GM12878 (cell line): ENCODE results near the gene P4HA2. TPM values are rescaled to one million over a fixed set of nuclear protein-coding genes. Genes with fewer than 3 reads are reported as not detected.

Experiments
- ATAC-seq: fragments of 200-7000 bp; cut with Tn5 transposase; 3 replicates; pipeline ENCODE4 v1.9.1; 2020; ENCODE audit warnings: mild to moderate bottlenecking, moderate library complexity
- BruUV-seq: library from RNA; stranded (reverse); fragments of 400-500 nt; replicated peaks from 2 replicates; lab custom pipeline; 2021; lab: Mats Ljungman, UMichigan
- CTCF ChIA-PET: fragments of 300-600 bp; sonication (Branson Sonifier 250); formaldehyde crosslinking; extraction: SDS; loops from one replicate; lab custom pipeline; 2021; ENCODE audit warnings: inconsistent platforms; lab: Yijun Ruan, JAX
- POLR2A ChIA-PET: fragments of 350-600 bp; formaldehyde crosslinking; extraction: SDS; loops from one replicate; lab custom pipeline; 2021; ENCODE audit warnings: inconsistent platforms; lab: Charles Lee
- RAD21 ChIA-PET: fragments of 300-600 bp; sonication (Branson Sonifier 250); formaldehyde crosslinking; loops from one replicate; lab custom pipeline; 2023; ENCODE audit warnings: antibody characterized with exemption; ENCODE audit not compliant: unreplicated experiment; lab: Charles Lee
- SMC1A ChIA-PET: fragments of 300-600 bp; sonication (Branson Sonifier 250); formaldehyde crosslinking; loops from one replicate; lab custom pipeline; 2023; ENCODE audit not compliant: unreplicated experiment, uncharacterized antibody; lab: Charles Lee
- DNase-seq: peaks from one replicate; pipeline ENCODE4 v3.0.0-alpha.2; 2011; ENCODE audit warnings: low read depth, low spot score
- FAIRE-seq: peaks from 3 replicates; lab custom pipeline; 2011; peaks lifted over from hg19 to GRCh38; lab: Jason Lieb, UNC
- H2AFZ ChIP-seq: 2 replicates; pipeline ENCODE4 v1.6.0; 2011; ENCODE audit warnings: low read depth, low read length, control low read depth; ENCODE audit not compliant: control insufficient read depth
- H3K27ac ChIP-seq: 2 replicates; pipeline ENCODE4 v1.5.1; 2011; ENCODE audit warnings: control low read depth; ENCODE audit not compliant: control insufficient read depth, insufficient read depth
- H3K27me3 ChIP-seq, 2 experiments: replicated peaks in 1 of 2; 2 replicates each; pipeline versions ENCODE4 v1.6.0 to v1.6.1; 2011; ENCODE audit warnings: low read length in 1 of 2; ENCODE audit not compliant: control insufficient read depth in 2 of 2, insufficient read depth in 2 of 2
- H3K36me3 ChIP-seq, 2 experiments: 2 replicates each; pipeline ENCODE4 v1.5.1; 2011; ENCODE audit warnings: low read length in 1 of 2; ENCODE audit not compliant: control insufficient read depth in 2 of 2, insufficient read depth in 2 of 2
- H3K4me1 ChIP-seq: 2 replicates; pipeline ENCODE4 v1.6.1; 2011; ENCODE audit warnings: mild to moderate bottlenecking, low read length, moderate library complexity, mixed read lengths; ENCODE audit not compliant: control insufficient read depth, insufficient read depth
- H3K4me2 ChIP-seq: 2 replicates; pipeline ENCODE4 v1.6.0; 2011; ENCODE audit warnings: control low read depth; ENCODE audit not compliant: control insufficient read depth, insufficient read depth
- H3K4me3 ChIP-seq: fragments of 200-600 bp; sonication (generic); 2 replicates; pipeline ENCODE4 v1.5.1; 2016
- H3K79me2 ChIP-seq: 2 replicates; pipeline ENCODE4 v1.6.0; 2011; ENCODE audit warnings: low read length; ENCODE audit not compliant: control insufficient read depth, insufficient read depth
- H3K9ac ChIP-seq: 2 replicates; pipeline ENCODE4 v1.8.0; 2011; ENCODE audit warnings: low read length, control low read depth, mixed read lengths; ENCODE audit not compliant: control insufficient read depth, insufficient read depth
- H3K9me3 ChIP-seq: replicated peaks from 3 replicates; pipeline ENCODE4 v1.5.1; 2011; ENCODE audit warnings: mild to moderate bottlenecking, low read length; ENCODE audit not compliant: control insufficient read depth, insufficient read depth
- H4K20me1 ChIP-seq: 2 replicates; pipeline ENCODE4 v1.6.0; 2011; ENCODE audit not compliant: control insufficient read depth, insufficient read depth
- CBX5 ChIP-seq: sonication (generic); IDR thresholded peaks from 2 replicates; pipeline ENCODE4 v1.6.1; 2016; ENCODE audit warnings: low read depth, moderate library complexity, mild to moderate bottlenecking, inconsistent platforms
- FOXK2 ChIP-seq: fragments of 450-650 bp; IDR thresholded peaks from 2 replicates; pipeline ENCODE4 v1.6.1; 2017; ENCODE audit warnings: mild to moderate bottlenecking, moderate library complexity
- HCFC1 ChIP-seq: fragments of 150-350 bp; IDR thresholded peaks from 2 replicates; pipeline ENCODE4 v1.6.1; 2014; ENCODE audit warnings: low read length
- HSF1 ChIP-seq: fragments of 150-350 bp; IDR thresholded peaks from 2 replicates; pipeline ENCODE4 v1.6.1; 2014; ENCODE audit warnings: mild to moderate bottlenecking, low read depth, low read length
- IRF5 ChIP-seq: fragments of 450-650 bp; IDR thresholded peaks from 2 replicates; pipeline ENCODE4 v1.6.1; 2017; ENCODE audit warnings: borderline replicate concordance
- NFXL1 ChIP-seq: fragments of 450-650 bp; IDR thresholded peaks from 2 replicates; pipeline ENCODE4 v1.6.1; 2017; ENCODE audit warnings: antibody characterized with exemption, mild to moderate bottlenecking, borderline replicate concordance
- PKNOX1 ChIP-seq: fragments of 450-650 bp; IDR thresholded peaks from 2 replicates; pipeline ENCODE4 v1.6.1; 2016; ENCODE audit warnings: mild to moderate bottlenecking
- RAD21 ChIP-seq: IDR thresholded peaks from 2 replicates; pipeline ENCODE4 v1.6.1; 2011; ENCODE audit warnings: mild to moderate bottlenecking, low read depth, low read length, moderate library complexity; ENCODE audit not compliant: insufficient read depth
- RAD51 ChIP-seq: fragments of 450-650 bp; IDR thresholded peaks from 2 replicates; pipeline ENCODE4 v1.6.1; 2016; ENCODE audit warnings: moderate library complexity, mild to moderate bottlenecking, inconsistent platforms
- RELB ChIP-seq: fragments of 450-650 bp; IDR thresholded peaks from 2 replicates; pipeline ENCODE4 v1.6.1; 2017; ENCODE audit warnings: low read depth, mild to moderate bottlenecking, moderate library complexity
- SMC3 ChIP-seq: IDR thresholded peaks from 2 replicates; pipeline ENCODE4 v1.6.1; 2011; ENCODE audit warnings: low read length, improper control_type of control experiment, borderline replicate concordance
- SRF ChIP-seq, 2 experiments: IDR thresholded peaks; 2 replicates each; pipeline ENCODE4 v1.6.1; 2011; ENCODE audit warnings: low read depth in 2 of 2, low read length in 2 of 2, mild to moderate bottlenecking in 1 of 2, moderate library complexity in 1 of 2
- TAF1 ChIP-seq: IDR thresholded peaks from 2 replicates; pipeline ENCODE4 v1.6.1; 2011; ENCODE audit warnings: mild to moderate bottlenecking, low read depth, low read length, borderline replicate concordance
- ZBED1 ChIP-seq: IDR thresholded peaks from 2 replicates; pipeline ENCODE4 v1.6.1; 2016; ENCODE audit warnings: borderline replicate concordance
- ZNF592 ChIP-seq: fragments of 450-650 bp; IDR thresholded peaks from 2 replicates; pipeline ENCODE4 v1.6.1; 2017; ENCODE audit warnings: mild to moderate bottlenecking, moderate library complexity
- ZZZ3 ChIP-seq: IDR thresholded peaks from 2 replicates; pipeline ENCODE4 v1.6.1; 2011; ENCODE audit warnings: low read depth; ENCODE audit not compliant: control insufficient read depth, insufficient read length
- WGBS: methylation state at CpG from one replicate; pipeline ENCODE4 v1.1.6; 2016; ENCODE audit warnings: low lambda C conversion rate; ENCODE audit not compliant: insufficient replicate concordance, insufficient coverage; ENCODE audit errors: missing lambda C conversion rate; 5-methylcytosine and 5-hydroxymethylcytosine counted together
- in situ Hi-C: fragments of 300-500 bp; cut with MboI; formaldehyde crosslinking; loops from 9 replicates; pipeline ENCODE4 v1.14.3; 2018; ENCODE audit warnings: mixed read lengths
- intact Hi-C: fragments of 100-400 bp; cut with micrococcal nuclease; formaldehyde crosslinking; loops from one replicate; pipeline ENCODE4 v1.14.2; 2022; ENCODE audit not compliant: unreplicated experiment
- polyA plus RNA-seq, 11 experiments: library from polyadenylated mRNA; depleted of rRNA in 4 of 11; unstranded in 6 of 11; stranded (reverse) in 5 of 11; fragments of >200 nt; fragmentation: Nextera tagmentation in 4 of 11; fragmentation: Illumina TruSeq in 1 of 11; extraction: Ambion mirVana in 4 of 11; extraction: Trizol in 1 of 11; gene quantifications; 1 replicate in 1 of 11; 2 replicates in 10 of 11; pipeline versions ENCODE4 v1.2.1 to v1.2.3, GENCODE V29; 2011 to 2016; ENCODE audit warnings: inconsistent platforms in 2 of 11, missing spikeins in 2 of 11, low read depth in 1 of 11
- total RNA-seq, 4 experiments: library from RNA; depleted of rRNA in 3 of 4; stranded (reverse); fragments of >200 nt in 3 of 4; fragmentation: Illumina TruSeq in 1 of 4; extraction: Trizol in 1 of 4; gene quantifications; 2 replicates each; pipeline versions ENCODE4 v1.2.1 to v1.2.3, GENCODE V29; 2013 to 2021

P4HA2 gene
- total and polyA plus RNA-seq, 10 of the 15 experiments (the other 5 are each of a cell fraction or from before 2014, with no cell fraction given), result 4.7 to 10.9 (median 7.5) TPM

GRCh38 chr5:132207778-132208177 is 19.9 kb downstream of the P4HA2 start:
- no peak for DNase-seq
- in situ Hi-C loops, result no loop called here
- H3K4me1 ChIP-seq, result peaks cover 4% of the 10 kb centered on the region
- WGBS, result 79% methylated on average over 5 of the region's 5 CpGs
- no peak for FAIRE-seq
- ChIA-PET CTCF (interaction anchor here (1.0 to 3.2 kb wide), 3 partner anchors 17 to 30 kb away, joined by 3 to 16 read pairs (median 10); no protein-coding TSS in a partner anchor), POLR2A (no interaction called here), SMC1A (interaction anchor here (0.8 to 3.4 kb wide), 5 partner anchors 12 to 215 kb away, joined by 3 to 13 read pairs (median 3); no protein-coding TSS in a partner anchor), RAD21 (no interaction called here)
- BruUV-seq, result no TSS peak
- H3K9ac ChIP-seq, result no peak overlapping the region
- H3K9me3 ChIP-seq, result no peaks in the 10 kb centered on the region
- H3K27ac ChIP-seq, result no peak overlapping the region
- no peak overlapping the region for H2AFZ ChIP-seq
- no peaks in the 10 kb centered on the region for H3K36me3 ChIP-seq
- no peaks in the 10 kb centered on the region for H4K20me1 ChIP-seq
- intact Hi-C loops, result no loop called here
- H3K27me3 ChIP-seq, result no peaks in the 10 kb centered on the region
- no peak overlapping the region for H3K4me3 ChIP-seq
- no peak for ATAC-seq
- no peak overlapping the region for H3K4me2 ChIP-seq
- H3K79me2 ChIP-seq, result no peaks in the 10 kb centered on the region
- TF ChIP-seq ZNF592 (no peak), ZZZ3 (no peak), IRF5 (no peak), HCFC1 (no peak), SMC3 (no peak), CBX5 (no peak), RELB (no peak), NFXL1 (no peak), HSF1 (no peak), ZBED1 (no peak), PKNOX1 (no peak), RAD21 (no peak), SRF (IDR thresholded peaks at IDR 0.05; ENCODE audit: low read depth in 2 of 2, low read length in 2 of 2) (no peak), FOXK2 (no peak), TAF1 (no peak), RAD51 (no peak)
